Measurements from ENCODE around the gene NPAS2. TPM values are rescaled to one million over a fixed set of nuclear protein-coding genes. Genes with fewer than 3 reads are reported as not detected.

The NPAS2 gene
- total and polyA plus RNA-seq, 2 of the 8 experiments (the other 6 are each of a cell fraction or from before 2014, with no cell fraction given) = 1.8 to 1.9 TPM

DNA sequence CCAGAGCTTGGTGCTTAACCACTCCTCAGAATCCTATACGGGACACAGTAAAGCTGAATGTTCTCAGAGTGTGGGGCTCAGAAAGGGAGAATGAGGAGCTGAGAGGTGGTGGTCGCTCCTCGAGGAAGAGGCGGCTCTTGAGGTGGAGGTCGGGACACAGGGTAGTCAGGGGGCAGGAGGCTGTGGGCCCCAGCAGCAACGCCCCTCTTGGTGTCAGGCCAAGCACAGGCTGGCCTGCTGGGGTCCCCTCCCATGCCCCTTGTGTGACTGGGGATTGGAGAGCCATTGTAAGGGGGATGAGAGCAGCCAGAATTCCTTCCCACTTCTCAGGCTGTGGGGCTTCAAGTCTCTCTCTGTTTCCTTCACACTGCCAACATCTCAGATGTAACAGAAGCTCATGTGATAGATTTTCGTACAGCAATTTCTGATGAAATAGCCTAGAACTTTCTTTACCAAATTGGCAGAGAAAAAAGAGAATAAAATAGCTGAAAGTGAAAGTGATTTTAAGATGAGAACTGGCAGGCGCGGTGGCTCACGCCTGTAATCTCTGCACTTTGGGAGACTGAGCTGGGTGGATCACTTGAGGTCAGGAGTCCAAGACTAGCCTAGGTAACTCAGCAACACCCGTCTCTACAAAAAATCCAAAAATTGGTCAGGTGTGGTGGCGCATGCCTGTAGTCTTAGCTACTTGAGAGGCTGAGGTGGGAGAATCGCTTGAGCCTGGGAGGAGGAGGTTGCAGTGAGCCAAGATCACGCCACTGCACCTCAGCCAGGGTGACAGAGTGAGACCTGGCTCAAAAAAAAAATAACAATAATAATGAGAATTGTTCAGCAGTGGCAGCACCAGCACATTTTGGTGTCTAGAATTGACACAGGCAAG, 121.1 kb downstream of the NPAS2 start (continued):
- TF ChIP-seq SIN3A (conservative IDR thresholded peaks at IDR 0.05 in 1 of 2, IDR thresholded peaks at IDR 0.05 in 1 of 2; ENCODE audit: low read depth in 1 of 2, low read length in 2 of 2) (no peak), TEAD4 (IDR thresholded peaks at IDR 0.05; ENCODE audit: low read depth, low read length) (no peak), EGR1 (IDR thresholded peaks at IDR 0.05; ENCODE audit: borderline replicate concordance, low read depth, low read length) (no peak), CBX5 (IDR thresholded peaks at IDR 0.05; ENCODE audit: low read depth, low read length) (no peak), TAF7 (optimal IDR thresholded peaks at IDR 0.05; ENCODE audit: borderline replicate concordance, low read depth, low read length) (no peak), YY1 (IDR thresholded peaks at IDR 0.05; ENCODE audit: low read depth, low read length) (no peak)

Measured in H1 (cell line).